Measurements from ENCODE around the gene LCP1.

DNA sequence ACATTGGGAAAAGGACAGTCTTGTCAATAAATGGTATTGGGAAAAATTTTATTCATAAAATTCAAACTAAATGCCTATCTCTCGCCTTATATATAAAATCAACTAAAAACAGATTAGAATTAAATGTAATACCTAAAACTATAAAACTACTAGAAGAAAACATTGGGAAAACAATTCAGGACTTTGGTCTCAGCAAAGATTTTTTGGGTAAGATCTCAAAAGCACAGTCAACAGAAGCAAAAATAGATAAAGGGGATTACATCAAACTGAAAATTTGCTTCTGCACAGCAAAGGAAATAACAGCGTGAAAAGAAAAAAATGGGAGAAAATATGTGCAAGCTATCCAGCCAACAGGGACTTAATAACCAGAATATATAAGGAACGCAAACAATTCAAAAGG lies 105.2 kb downstream of the LCP1 start:
- TF ChIP-seq, protein P1, sequence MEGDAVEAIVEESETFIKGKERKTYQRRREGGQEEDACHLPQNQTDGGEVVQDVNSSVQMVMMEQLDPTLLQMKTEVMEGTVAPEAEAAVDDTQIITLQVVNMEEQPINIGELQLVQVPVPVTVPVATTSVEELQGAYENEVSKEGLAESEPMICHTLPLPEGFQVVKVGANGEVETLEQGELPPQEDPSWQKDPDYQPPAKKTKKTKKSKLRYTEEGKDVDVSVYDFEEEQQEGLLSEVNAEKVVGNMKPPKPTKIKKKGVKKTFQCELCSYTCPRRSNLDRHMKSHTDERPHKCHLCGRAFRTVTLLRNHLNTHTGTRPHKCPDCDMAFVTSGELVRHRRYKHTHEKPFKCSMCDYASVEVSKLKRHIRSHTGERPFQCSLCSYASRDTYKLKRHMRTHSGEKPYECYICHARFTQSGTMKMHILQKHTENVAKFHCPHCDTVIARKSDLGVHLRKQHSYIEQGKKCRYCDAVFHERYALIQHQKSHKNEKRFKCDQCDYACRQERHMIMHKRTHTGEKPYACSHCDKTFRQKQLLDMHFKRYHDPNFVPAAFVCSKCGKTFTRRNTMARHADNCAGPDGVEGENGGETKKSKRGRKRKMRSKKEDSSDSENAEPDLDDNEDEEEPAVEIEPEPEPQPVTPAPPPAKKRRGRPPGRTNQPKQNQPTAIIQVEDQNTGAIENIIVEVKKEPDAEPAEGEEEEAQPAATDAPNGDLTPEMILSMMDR (IDR thresholded peaks at IDR 0.05; ENCODE audit: borderline replicate concordance, extremely low read depth, low read length, poor library complexity, severe bottlenecking) = no peak
- TF ChIP-seq EZH2 (IDR thresholded peaks at IDR 0.05; ENCODE audit: borderline replicate concordance, low read depth, low read length, severe bottlenecking) = no peak

All from DND-41 (cell line).